PFSK-1 (cell line): ENCODE results near the gene ADGRL2.

Source experiments
- FOXP2 ChIP-seq: optimal IDR thresholded peaks from 2 replicates; pipeline ENCODE3; 2011; ENCODE audit warnings: borderline replicate concordance, control low read depth, inconsistent platforms; ENCODE audit not compliant: insufficient read depth; ENCODE audit errors: extremely low read length, extremely low read depth
- POLR2AphosphoS5 ChIP-seq: IDR thresholded peaks from 2 replicates; pipeline ENCODE4 v1.6.1; 2012; ENCODE audit warnings: low read depth, mild to moderate bottlenecking, control low read depth, low read length, moderate library complexity
- REST ChIP-seq, 2 experiments: IDR thresholded peaks; 2 replicates each; pipeline versions ENCODE4 v1.6.1 to v1.8.0; 2011 to 2012; ENCODE audit warnings: low read depth in 2 of 2, low read length in 2 of 2, control low read depth in 1 of 2, inconsistent platforms in 1 of 2, mild to moderate bottlenecking in 1 of 2, moderate library complexity in 1 of 2; ENCODE audit not compliant: insufficient read depth in 1 of 2
- SIN3A ChIP-seq: IDR thresholded peaks from 2 replicates; pipeline ENCODE4 v1.6.1; 2012; ENCODE audit warnings: mild to moderate bottlenecking, low read length, moderate library complexity, borderline replicate concordance; ENCODE audit not compliant: insufficient read depth
- TAF1 ChIP-seq: IDR thresholded peaks from 2 replicates; pipeline ENCODE4 v1.6.1; 2012; ENCODE audit warnings: low read length, control low read depth, borderline replicate concordance; ENCODE audit not compliant: insufficient read depth

Gene ADGRL2

GRCh38 chr1:81954534-81955020 is 153.8 kb downstream of the ADGRL2 start:
- TF ChIP-seq SIN3A, result no peak

GRCh38 chr1:81967951-81968350 is 167.2 kb downstream of the ADGRL2 start:
- TF ChIP-seq REST (IDR thresholded peaks at IDR 0.05; ENCODE audit: insufficient read depth in 1 of 2, low read depth in 2 of 2, low read length in 2 of 2), result no peak
- TF ChIP-seq FOXP2, result no peak
- no peak for TF ChIP-seq POLR2AphosphoS5
- no peak for TF ChIP-seq SIN3A
- TF ChIP-seq TAF1, result no peak

GRCh38 chr1:81970416-81970815 is 169.7 kb downstream of the ADGRL2 start:
- TF ChIP-seq POLR2AphosphoS5 (no peak), SIN3A (no peak), FOXP2 (no peak), TAF1 (no peak), REST (IDR thresholded peaks at IDR 0.05; ENCODE audit: insufficient read depth in 1 of 2, low read depth in 2 of 2, low read length in 2 of 2) (no peak)

- TF ChIP-seq SIN3A, result no peak
- no peak for TF ChIP-seq REST (IDR thresholded peaks at IDR 0.05; ENCODE audit: insufficient read depth in 1 of 2, low read depth in 2 of 2, low read length in 2 of 2)
- TF ChIP-seq TAF1, result no peak
- TF ChIP-seq POLR2AphosphoS5, result no peak
- TF ChIP-seq FOXP2, result no peak
Measured at GRCh38 chr1:81974222-81974841, 173.6 kb downstream of the ADGRL2 start.

GRCh38 chr1:81974883-81975555 is 174.3 kb downstream of the ADGRL2 start:
- TF ChIP-seq POLR2AphosphoS5 (no peak), REST (IDR thresholded peaks at IDR 0.05; ENCODE audit: insufficient read depth in 1 of 2, low read depth in 2 of 2, low read length in 2 of 2) (no peak), SIN3A (no peak), TAF1 (no peak), FOXP2 (no peak)
